Kidney (tissue), 14 donors: ENCODE measurements around the gene BRAP. TPM values are rescaled to one million over a fixed set of nuclear protein-coding genes. Genes with fewer than 3 reads are reported as not detected.
A peak's percentile ranks its signal among the peaks of the same experiment; 100 is the strongest.
"Not testable (repeated sequence)": the region's sequence is repeated elsewhere in the genome, so short reads cannot be mapped to it uniquely, and the experiment has no call there.

Experiments used
- DNase-seq, 5 donors: peaks; one replicate each; pipeline ENCODE4 v3.0.0-alpha.2; 2013 to 2020
- FAIRE-seq: peaks from 2 replicates; lab custom pipeline; 2012; peaks lifted over from hg19 to GRCh38; lab: Jason Lieb, UNC
- H3K27ac ChIP-seq, 2 donors: one replicate each; pipeline ENCODE4 v1.7.0; 2013; ENCODE audit warnings: low read depth in 2 of 2, low read length in 2 of 2, inconsistent platforms in 1 of 2
- H3K27me3 ChIP-seq: one replicate; pipeline ENCODE4 v1.7.1; 2013; ENCODE audit warnings: low read length, inconsistent platforms; ENCODE audit not compliant: control insufficient read depth, insufficient read depth
- H3K36me3 ChIP-seq, 3 donors: one replicate each; pipeline versions ENCODE4 v1.7.0 to v1.7.1; 2013; ENCODE audit warnings: low read length in 3 of 3, control low read depth in 1 of 3, inconsistent platforms in 1 of 3; ENCODE audit not compliant: insufficient read depth in 3 of 3, control insufficient read depth in 2 of 3
- H3K4me1 ChIP-seq, 3 donors: one replicate each; pipeline versions ENCODE4 v1.7.0 to v1.7.1; 2013; ENCODE audit warnings: low read length in 3 of 3, inconsistent platforms in 1 of 3, low read depth in 1 of 3; ENCODE audit not compliant: control insufficient read depth in 2 of 3, insufficient read depth in 2 of 3
- H3K4me3 ChIP-seq, 3 donors: one replicate each; pipeline versions ENCODE4 v1.7.0 to v1.8.1; 2013; ENCODE audit warnings: low read length in 3 of 3, control low read depth in 1 of 3, inconsistent platforms in 1 of 3
- H3K9ac ChIP-seq, 3 donors: one replicate each; pipeline versions ENCODE4 v1.7.0 to v1.7.1; 2013; ENCODE audit warnings: low read length in 3 of 3, control low read depth in 1 of 3, inconsistent platforms in 1 of 3
- H3K9me3 ChIP-seq, 3 donors: one replicate each; pipeline versions ENCODE4 v1.7.0 to v1.7.1; 2013; ENCODE audit warnings: low read length in 3 of 3, control low read depth in 1 of 3, inconsistent platforms in 1 of 3; ENCODE audit not compliant: control insufficient read depth in 2 of 3, insufficient read depth in 1 of 3
- intact Hi-C: fragments of 100-400 bp; cut with DNase I; formaldehyde crosslinking; loops from one replicate; pipeline ENCODE4 v1.11.1; 2022
- polyA plus RNA-seq: library from polyadenylated mRNA; stranded (reverse); fragments of 350-450 nt; fragmentation: Illumina TruSeq; extraction: RNeasy Lipid Tissue Mini Kit (QIAGEN cat#74804); gene quantifications from one replicate; pipeline ENCODE4 v1.2.3, GENCODE V29; 2014; ENCODE audit warnings: low read depth, low replicate concordance; ENCODE audit not compliant: insufficient read depth
- total RNA-seq: library from RNA; stranded (reverse); fragmentation: NEBNext Ultra II Directional; extraction: Animal tissue kit (Norgen Biotek cat#: 25700); gene quantifications from one replicate; pipeline ENCODE4 v1.2.1, GENCODE V29; 2021
- TF ChIP-seq, protein P1 (sequence below): IDR thresholded peaks from 3 replicates; pipeline ENCODE4 v1.5.1; 2012; ENCODE audit warnings: mild to moderate bottlenecking, moderate library complexity, borderline replicate concordance; ENCODE audit not compliant: insufficient read depth; ENCODE audit errors: extremely low read depth
- donor health status: control.
- donor health status: control.
- donor health status: control.
- donor health status: control.
- donor health status: control.
- donor health status: DM: yes; HTN: yes; CAD: no.
- donor health status: Normal renal cell carcinoma (clear cell type).

The BRAP gene
- total and polyA plus RNA-seq, 2 donors from 2014 or later: 9.6 to 17.2 TPM

DNA sequence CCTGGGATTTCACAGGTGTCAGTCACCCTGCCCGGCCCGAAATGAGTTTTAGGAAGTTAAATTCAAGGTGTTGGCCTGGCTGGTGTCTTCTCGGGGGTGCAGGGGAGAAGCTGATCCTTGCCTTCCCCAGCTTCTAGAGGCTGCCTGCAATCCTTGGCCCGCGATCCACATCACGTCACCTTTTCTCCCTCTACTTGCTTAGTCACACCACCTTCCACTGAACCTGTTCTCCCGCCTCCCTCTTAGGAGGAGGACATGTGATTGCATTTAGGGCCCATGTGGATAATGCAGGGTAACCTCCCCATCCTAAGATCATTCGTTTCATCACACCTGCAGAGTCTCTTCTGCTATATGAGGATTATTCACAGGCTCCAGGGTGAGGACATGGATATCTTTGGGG is 61.2 kb downstream of the BRAP start:
- Histone ChIP-seq H3K4me3 (no peak overlapping the region), H3K27me3 (no peaks in the 10 kb centered on the region), H3K27ac (no peak overlapping the region), H3K36me3 (no peaks in the 10 kb centered on the region), H3K4me1 (no peaks in the 10 kb centered on the region), H3K9me3 (no peaks in the 10 kb centered on the region), H3K9ac (no peak overlapping the region)
- intact Hi-C loops: no loop called here
- FAIRE-seq: no peak
- DNase-seq: peak in 1 of 5 donors; percentile 32
- TF ChIP-seq, protein P1, sequence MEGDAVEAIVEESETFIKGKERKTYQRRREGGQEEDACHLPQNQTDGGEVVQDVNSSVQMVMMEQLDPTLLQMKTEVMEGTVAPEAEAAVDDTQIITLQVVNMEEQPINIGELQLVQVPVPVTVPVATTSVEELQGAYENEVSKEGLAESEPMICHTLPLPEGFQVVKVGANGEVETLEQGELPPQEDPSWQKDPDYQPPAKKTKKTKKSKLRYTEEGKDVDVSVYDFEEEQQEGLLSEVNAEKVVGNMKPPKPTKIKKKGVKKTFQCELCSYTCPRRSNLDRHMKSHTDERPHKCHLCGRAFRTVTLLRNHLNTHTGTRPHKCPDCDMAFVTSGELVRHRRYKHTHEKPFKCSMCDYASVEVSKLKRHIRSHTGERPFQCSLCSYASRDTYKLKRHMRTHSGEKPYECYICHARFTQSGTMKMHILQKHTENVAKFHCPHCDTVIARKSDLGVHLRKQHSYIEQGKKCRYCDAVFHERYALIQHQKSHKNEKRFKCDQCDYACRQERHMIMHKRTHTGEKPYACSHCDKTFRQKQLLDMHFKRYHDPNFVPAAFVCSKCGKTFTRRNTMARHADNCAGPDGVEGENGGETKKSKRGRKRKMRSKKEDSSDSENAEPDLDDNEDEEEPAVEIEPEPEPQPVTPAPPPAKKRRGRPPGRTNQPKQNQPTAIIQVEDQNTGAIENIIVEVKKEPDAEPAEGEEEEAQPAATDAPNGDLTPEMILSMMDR: no peak

DNA sequence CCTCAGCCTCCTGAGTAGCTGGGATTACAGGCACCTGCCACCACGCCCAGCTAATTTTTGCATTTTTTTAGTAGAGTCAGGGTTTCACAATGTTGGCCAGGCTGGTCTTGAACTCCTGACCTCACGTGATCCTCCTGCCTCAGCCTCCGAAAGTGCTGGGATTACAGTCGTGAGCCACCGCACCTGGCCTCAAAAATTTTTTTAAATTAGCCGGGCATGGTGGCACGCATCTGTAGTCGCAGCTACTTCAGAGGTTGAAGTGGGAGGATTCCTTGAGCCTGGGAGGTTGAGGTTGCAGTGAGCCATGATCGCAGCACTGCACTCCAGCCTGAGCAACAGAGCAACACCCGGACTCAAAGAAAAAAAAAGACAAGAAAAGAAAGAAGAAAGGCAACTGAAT is 67.9 kb downstream of the BRAP start:
- DNase-seq: not testable (repeated sequence)

DNA sequence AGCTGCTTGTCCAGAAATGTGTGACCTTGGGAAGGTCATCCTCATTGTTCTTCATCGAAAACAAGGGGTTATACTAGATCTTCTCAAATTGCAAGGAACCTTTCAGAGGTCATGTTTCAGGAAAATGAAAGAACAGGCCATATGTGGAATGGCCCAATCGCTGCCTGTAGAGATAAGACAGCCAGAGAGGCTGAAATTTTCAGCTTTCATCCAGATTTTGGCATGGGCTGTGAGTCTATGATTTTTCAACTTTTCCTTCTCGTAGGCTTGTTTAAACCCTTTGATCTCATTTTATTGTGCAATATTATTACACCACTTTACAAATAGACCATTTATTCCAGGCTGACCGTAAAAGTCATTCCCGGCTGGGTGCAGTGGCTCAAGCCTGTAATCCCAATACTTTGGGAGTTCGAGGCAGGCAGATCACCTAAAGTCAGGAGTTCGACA is 69.6 kb downstream of the BRAP start:
- Histone ChIP-seq H3K9ac (no peak overlapping the region), H3K36me3 (no peaks in the 10 kb centered on the region), H3K4me3 (no peak overlapping the region), H3K27me3 (no peaks in the 10 kb centered on the region), H3K9me3 (no peaks in the 10 kb centered on the region), H3K27ac (no peak overlapping the region), H3K4me1 (no peaks in the 10 kb centered on the region)
- no peak for FAIRE-seq
- intact Hi-C loops: no loop called here
- TF ChIP-seq, protein P1: no peak
- no peak for DNase-seq

More for the DNA sequence above, 67.9 kb downstream of the BRAP start:
- intact Hi-C loops, H3K9ac ChIP-seq, H3K4me3 ChIP-seq, H3K36me3 ChIP-seq, H3K27ac ChIP-seq, FAIRE-seq, H3K9me3 ChIP-seq, H3K27me3 ChIP-seq, H3K4me1 ChIP-seq: not testable (repeated sequence)

DNA sequence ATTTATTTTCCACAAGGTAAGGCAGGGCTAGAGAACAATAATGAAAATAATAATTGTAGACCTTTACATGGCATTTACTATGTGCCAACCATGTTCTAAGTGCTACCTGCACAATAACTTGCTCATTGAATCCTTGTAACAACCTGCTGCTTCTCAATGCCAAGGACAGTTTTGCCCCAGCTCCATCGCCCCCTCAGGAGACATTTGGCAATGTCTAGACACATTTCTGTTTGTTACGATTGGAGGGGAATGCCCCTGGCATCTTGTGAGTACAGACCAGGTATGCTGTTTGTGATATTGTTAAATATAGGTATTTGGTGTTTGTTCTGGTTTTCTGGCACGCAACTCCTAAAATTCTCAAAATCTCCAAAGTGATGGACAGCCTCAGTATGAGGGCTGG is 78.5 kb downstream of the BRAP start:
- TF ChIP-seq, protein P1: no peak
- intact Hi-C loops: no loop called here
- Histone ChIP-seq H3K4me1 (no peaks in the 10 kb centered on the region), H3K9me3 (no peaks in the 10 kb centered on the region), H3K27ac (no peak overlapping the region), H3K4me3 (no peak overlapping the region), H3K9ac (no peak overlapping the region), H3K36me3 (no peaks in the 10 kb centered on the region), H3K27me3 (no peaks in the 10 kb centered on the region)
- no peak for FAIRE-seq
- no peak for DNase-seq
